Liver (tissue), 9 donors: ENCODE measurements around the gene SPTBN1. TPM values are rescaled to one million over a fixed set of nuclear protein-coding genes. Genes with fewer than 3 reads are reported as not detected.

ENCODE experiments used
- DNase-seq: peaks from one replicate; pipeline ENCODE4 v3.0.0-alpha.2; 2017; ENCODE audit warnings: low spot score
- H3K27ac ChIP-seq, 2 donors: one replicate each; pipeline ENCODE4 v1.7.0; 2013; ENCODE audit warnings: inconsistent platforms in 2 of 2, low read length in 2 of 2, control low read depth in 1 of 2, low read depth in 1 of 2, mild to moderate bottlenecking in 1 of 2
- H3K27me3 ChIP-seq, 4 donors: one replicate each; pipeline versions ENCODE4 v1.6.1 to v1.7.0; 2013; ENCODE audit warnings: low read length in 3 of 4, inconsistent platforms in 1 of 4, mild to moderate bottlenecking in 1 of 4, moderate library complexity in 1 of 4; ENCODE audit not compliant: control insufficient read depth in 4 of 4, insufficient read depth in 4 of 4
- H3K36me3 ChIP-seq, 4 donors: one replicate each; pipeline versions ENCODE4 v1.6.1 to v1.7.0; 2013; ENCODE audit warnings: low read length in 3 of 4, mild to moderate bottlenecking in 3 of 4, low read depth in 1 of 4, moderate library complexity in 1 of 4; ENCODE audit not compliant: control insufficient read depth in 4 of 4, insufficient read depth in 3 of 4
- H3K4me1 ChIP-seq, 4 donors: one replicate each; pipeline versions ENCODE4 v1.6.1 to v1.7.0; 2013; ENCODE audit warnings: low read length in 3 of 4, mild to moderate bottlenecking in 3 of 4, moderate library complexity in 1 of 4; ENCODE audit not compliant: control insufficient read depth in 4 of 4, insufficient read depth in 4 of 4
- H3K4me3 ChIP-seq, 3 donors: one replicate each; pipeline versions ENCODE4 v1.6.1 to v1.7.0; 2013; ENCODE audit warnings: low read length in 3 of 3, control low read depth in 1 of 3, low read depth in 1 of 3, mild to moderate bottlenecking in 1 of 3
- H3K9ac ChIP-seq, 2 donors: one replicate each; pipeline ENCODE4 v1.7.0; 2013; ENCODE audit warnings: low read length in 2 of 2, mild to moderate bottlenecking in 2 of 2, moderate library complexity in 2 of 2, control low read depth in 1 of 2, low read depth in 1 of 2
- H3K9me3 ChIP-seq, 4 donors: one replicate each; pipeline versions ENCODE4 v1.6.1 to v1.7.0; 2013; ENCODE audit warnings: low read length in 3 of 4; ENCODE audit not compliant: control insufficient read depth in 4 of 4
- ATF3 ChIP-seq: IDR thresholded peaks from 2 replicates; pipeline ENCODE4 v1.6.1; 2016; ENCODE audit warnings: antibody characterized with exemption
- CTCF ChIP-seq: fragments of 150-350 bp; IDR thresholded peaks from 2 replicates; pipeline ENCODE4 v1.5.1; 2017; ENCODE audit warnings: improper control_type of control experiment, low read depth, low read length; ENCODE audit not compliant: missing input control
- EGR1 ChIP-seq, 2 donors: IDR thresholded peaks; 2 replicates each; pipeline ENCODE4 v1.6.1; 2016 to 2018; ENCODE audit warnings: antibody characterized with exemption in 2 of 2, low read depth in 2 of 2
- FOXA1 ChIP-seq: IDR thresholded peaks from 2 replicates; pipeline ENCODE4 v1.6.1; 2016; ENCODE audit warnings: antibody characterized with exemption
- FOXA2 ChIP-seq: IDR thresholded peaks from 2 replicates; pipeline ENCODE4 v1.6.1; 2016; ENCODE audit warnings: antibody characterized with exemption
- GABPA ChIP-seq, 2 donors: IDR thresholded peaks in 1 of 2; conservative IDR thresholded peaks in 1 of 2; 2 replicates each; pipeline ENCODE4 v1.6.1; 2016; ENCODE audit warnings: antibody characterized with exemption in 2 of 2, mild to moderate bottlenecking in 1 of 2, moderate library complexity in 1 of 2
- HNF4A ChIP-seq, 2 donors: conservative IDR thresholded peaks; 2 replicates each; pipeline ENCODE4 v1.6.1; 2016; ENCODE audit warnings: antibody characterized with exemption in 2 of 2, mild to moderate bottlenecking in 2 of 2
- HNF4G ChIP-seq: IDR thresholded peaks from 2 replicates; pipeline ENCODE4 v1.6.1; 2016; ENCODE audit warnings: antibody characterized with exemption
- JUND ChIP-seq, 2 donors: IDR thresholded peaks; 2 replicates each; pipeline ENCODE4 v1.6.1; 2016; ENCODE audit warnings: antibody characterized with exemption in 2 of 2
- MAX ChIP-seq: IDR thresholded peaks from 2 replicates; pipeline ENCODE4 v1.6.1; 2016; ENCODE audit warnings: antibody characterized with exemption
- NR2F2 ChIP-seq: IDR thresholded peaks from 2 replicates; pipeline ENCODE4 v1.6.1; 2016; ENCODE audit warnings: antibody characterized with exemption
- RAD21 ChIP-seq, 2 donors: IDR thresholded peaks; 2 replicates each; pipeline ENCODE4 v1.6.1; 2016; ENCODE audit warnings: antibody characterized with exemption in 2 of 2, mild to moderate bottlenecking in 2 of 2
- RXRA ChIP-seq, 2 donors: IDR thresholded peaks; 2 replicates each; pipeline ENCODE4 v1.6.1; 2017 to 2018; ENCODE audit warnings: antibody characterized with exemption in 2 of 2, mild to moderate bottlenecking in 1 of 2
- SP1 ChIP-seq: IDR thresholded peaks from 2 replicates; pipeline ENCODE4 v1.6.1; 2018; ENCODE audit warnings: antibody characterized with exemption, mild to moderate bottlenecking
- TAF1 ChIP-seq: conservative IDR thresholded peaks from 2 replicates; pipeline ENCODE4 v1.6.1; 2016; ENCODE audit warnings: antibody characterized with exemption, mild to moderate bottlenecking
- YY1 ChIP-seq: IDR thresholded peaks from 2 replicates; pipeline ENCODE4 v1.6.1; 2016; ENCODE audit warnings: antibody characterized with exemption, mild to moderate bottlenecking
- ZBTB33 ChIP-seq: IDR thresholded peaks from 2 replicates; pipeline ENCODE4 v1.6.1; 2016; ENCODE audit warnings: antibody characterized with exemption
- WGBS: extraction: QIAGEN DNeasy Blood & Tissue Kit; methylation state at CpG from one replicate; pipeline ENCODE4 v1.1.7; 2013; 5-methylcytosine and 5-hydroxymethylcytosine counted together
- polyA plus RNA-seq, 2 donors: library from polyadenylated mRNA; stranded (reverse) in 1 of 2; unstranded in 1 of 2; fragments of 200-250 nt in 1 of 2; fragments of >200 nt in 1 of 2; fragmentation: Nextera tagmentation in 1 of 2; extraction: Ambion mirVana in 1 of 2; gene quantifications; one replicate each; pipeline versions ENCODE4 v1.2.1 to v1.2.3, GENCODE V29; 2013 to 2015
- total RNA-seq, 2 donors: library from RNA; depleted of rRNA; stranded (reverse); fragments of >200 nt; gene quantifications; one replicate each; pipeline ENCODE4 v1.2.3, GENCODE V29; 2014
- donor health status: healthy.
- donor health status: healthy.
- donor health status: healthy.
- donor health status: healthy.
- donor health status: healthy.

Gene SPTBN1
- total and polyA plus RNA-seq, 4 donors: 44.8 to 191 (median 75.9) TPM

DNA sequence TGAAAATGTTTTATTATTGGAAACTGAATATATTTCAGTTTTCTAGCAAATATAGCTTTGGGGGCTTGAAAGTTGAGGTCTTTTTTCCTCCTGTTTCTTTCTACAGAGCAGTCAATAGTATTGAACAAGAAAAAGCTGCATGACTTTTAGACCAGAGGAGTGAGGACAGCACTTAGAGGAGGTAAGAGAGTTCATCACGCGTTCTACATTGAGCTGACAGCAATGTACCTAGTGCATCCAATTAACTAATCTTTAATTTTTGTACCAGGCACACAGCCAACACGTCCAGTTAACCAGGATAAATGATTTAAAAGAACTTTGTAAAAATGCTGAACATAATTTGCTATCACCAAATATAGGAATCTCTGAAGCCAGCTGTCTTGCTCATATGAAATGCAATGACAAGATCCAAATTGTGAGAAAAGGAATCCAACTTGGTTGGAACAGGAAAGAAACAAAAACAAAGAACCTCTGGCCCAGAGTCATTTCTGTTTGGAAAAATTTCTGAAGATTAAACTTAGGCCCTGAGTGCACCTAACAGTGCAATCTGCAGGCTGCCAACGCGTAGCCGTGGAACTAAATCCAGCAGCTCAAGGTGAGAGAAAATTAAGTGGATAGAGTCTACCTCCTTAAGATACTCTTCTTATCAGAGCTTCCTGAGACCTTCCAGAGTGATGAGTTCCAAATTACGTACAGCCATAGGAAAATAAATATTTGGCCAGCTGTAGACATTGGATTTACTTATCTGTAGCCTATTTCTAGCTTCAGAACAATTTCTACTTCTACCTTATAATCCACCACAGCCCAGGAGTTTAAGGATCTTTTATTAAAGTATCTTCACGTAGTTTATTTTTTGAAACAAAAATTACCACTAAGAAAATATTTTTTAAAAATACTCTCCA is 20.6 kb upstream of the SPTBN1 start:
- 81% methylated on average over 8 of the region's 8 CpGs for WGBS
- peaks cover 0 to 1% (median 0%) of the 10 kb centered on the region in 4 donors for H3K36me3 ChIP-seq
- H3K4me1 ChIP-seq: peaks cover 0 to 2% (median 0%) of the 10 kb centered on the region in 4 donors
- H3K27ac ChIP-seq: no peak overlapping the region
- no peak overlapping the region for H3K4me3 ChIP-seq
- H3K27me3 ChIP-seq: no peaks in the 10 kb centered on the region
- no peak for DNase-seq
- no peaks in the 10 kb centered on the region for H3K9me3 ChIP-seq
- no peak for TF ChIP-seq RAD21 (IDR thresholded peaks at IDR 0.05)
- no peak for TF ChIP-seq JUND (IDR thresholded peaks at IDR 0.05)
- TF ChIP-seq GABPA (IDR thresholded peaks at IDR 0.05 in 1 of 2, conservative IDR thresholded peaks at IDR 0.05 in 1 of 2): no peak
- no peak for TF ChIP-seq YY1
- no peak for TF ChIP-seq RXRA (IDR thresholded peaks at IDR 0.05)
- no peak for TF ChIP-seq ZBTB33
- TF ChIP-seq HNF4G: no peak
- no peak for TF ChIP-seq ATF3
- TF ChIP-seq MAX: no peak
- no peak for TF ChIP-seq NR2F2
- no peak for TF ChIP-seq HNF4A (conservative IDR thresholded peaks at IDR 0.05)
- TF ChIP-seq SP1: no peak
- TF ChIP-seq CTCF: no peak
- no peak for TF ChIP-seq FOXA1
- no peak for TF ChIP-seq FOXA2
- TF ChIP-seq EGR1 (IDR thresholded peaks at IDR 0.05; ENCODE audit: low read depth in 2 of 2): no peak
- no peak overlapping the region for H3K9ac ChIP-seq

DNA sequence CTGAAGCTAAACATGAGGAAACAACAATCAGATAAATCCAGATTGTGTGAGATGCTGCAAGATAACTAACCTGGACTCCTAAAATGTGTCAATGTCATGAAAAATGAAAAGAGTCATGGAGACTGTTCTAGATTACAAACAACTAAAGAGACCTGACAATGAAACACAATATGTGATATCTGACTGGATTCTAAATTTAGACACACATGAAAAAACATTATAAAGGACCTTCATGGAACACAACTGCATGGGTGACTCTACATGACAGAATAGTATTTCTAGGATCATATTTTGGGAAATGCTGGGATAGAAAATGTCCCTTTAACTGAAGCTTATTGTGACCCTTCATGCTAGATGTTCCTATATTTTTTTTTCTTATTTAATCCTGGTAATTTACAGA is 18.5 kb upstream of the SPTBN1 start:
- no peaks in the 10 kb centered on the region for H3K27me3 ChIP-seq
- H3K4me3 ChIP-seq: no peak overlapping the region
- H3K36me3 ChIP-seq: no peaks in the 10 kb centered on the region
- H3K9ac ChIP-seq: no peak overlapping the region
- no peak for TF ChIP-seq FOXA1
- TF ChIP-seq ZBTB33: no peak
- TF ChIP-seq RXRA (IDR thresholded peaks at IDR 0.05): no peak
- TF ChIP-seq HNF4G: no peak
- no peak for TF ChIP-seq HNF4A (conservative IDR thresholded peaks at IDR 0.05)
- TF ChIP-seq YY1: no peak
- no peak for TF ChIP-seq MAX
- no peak for TF ChIP-seq FOXA2
- TF ChIP-seq NR2F2: no peak
- TF ChIP-seq TAF1: no peak
- TF ChIP-seq CTCF: no peak
- TF ChIP-seq SP1: no peak
- TF ChIP-seq RAD21 (IDR thresholded peaks at IDR 0.05): no peak
- H3K9me3 ChIP-seq: no peaks in the 10 kb centered on the region
- peaks cover 0 to 2% (median 0%) of the 10 kb centered on the region in 4 donors for H3K4me1 ChIP-seq
- no peak overlapping the region for H3K27ac ChIP-seq
- DNase-seq: no peak
